Keratinocyte (primary cell): ENCODE measurements around the gene C1orf174. TPM values are rescaled to one million over a fixed set of nuclear protein-coding genes. Genes with fewer than 3 reads are reported as not detected.

Source experiments
- DNase-seq: peaks from one replicate; pipeline ENCODE4 v3.0.0-alpha.2; 2011; ENCODE audit warnings: low read depth, missing footprints, low spot score
- FAIRE-seq: peaks from 2 replicates; lab custom pipeline; 2011; peaks lifted over from hg19 to GRCh38; lab: Jason Lieb, UNC
- H2AFZ ChIP-seq: 2 replicates; pipeline ENCODE4 v1.6.0; 2012; ENCODE audit warnings: low read length, control low read depth, inconsistent platforms; ENCODE audit not compliant: control insufficient read depth
- H3K27ac ChIP-seq: 2 replicates; pipeline ENCODE4 v1.5.1; 2011; ENCODE audit warnings: low read length; ENCODE audit not compliant: control insufficient read depth, insufficient read depth
- H3K27me3 ChIP-seq: 3 replicates; pipeline ENCODE4 v1.6.0; 2011; ENCODE audit warnings: low read length; ENCODE audit not compliant: control insufficient read depth, insufficient read depth; ENCODE audit errors: extremely low read depth
- H3K36me3 ChIP-seq, 2 experiments: 2 replicates in 1 of 2; 3 replicates in 1 of 2; pipeline ENCODE4 v1.5.1; 2011; ENCODE audit warnings: low read length in 2 of 2, mild to moderate bottlenecking in 1 of 2; ENCODE audit not compliant: control insufficient read depth in 2 of 2, insufficient read depth in 2 of 2; ENCODE audit errors: extremely low read depth in 1 of 2
- H3K4me1 ChIP-seq: 3 replicates; pipeline ENCODE4 v1.5.1; 2011; ENCODE audit warnings: low read length; ENCODE audit not compliant: control insufficient read depth, insufficient read depth; ENCODE audit errors: extremely low read depth
- H3K4me2 ChIP-seq: 3 replicates; pipeline ENCODE4 v1.6.0; 2011; ENCODE audit warnings: low read depth, low read length; ENCODE audit not compliant: control insufficient read depth, insufficient read depth; ENCODE audit errors: extremely low read depth
- H3K4me3 ChIP-seq, 3 experiments: fragments of 200-600 bp in 1 of 3; sonication (generic) in 1 of 3; 2 replicates in 2 of 3; 3 replicates in 1 of 3; pipeline ENCODE4 v1.5.1; 2011 to 2016; ENCODE audit warnings: low read length in 3 of 3, mild to moderate bottlenecking in 3 of 3, control low read depth in 2 of 3, inconsistent platforms in 1 of 3, low read depth in 1 of 3, mixed read lengths in 1 of 3, mixed run types in 1 of 3, moderate library complexity in 1 of 3; ENCODE audit not compliant: control insufficient read depth in 2 of 3, insufficient read depth in 2 of 3; ENCODE audit errors: extremely low read depth in 1 of 3
- H3K79me2 ChIP-seq: 2 replicates; pipeline ENCODE4 v1.6.0; 2012; ENCODE audit warnings: low read length; ENCODE audit not compliant: control insufficient read depth, insufficient read depth
- H3K9ac ChIP-seq: 3 replicates; pipeline ENCODE4 v1.6.0; 2011; ENCODE audit warnings: low read length; ENCODE audit not compliant: control insufficient read depth, insufficient read depth; ENCODE audit errors: extremely low read depth
- H3K9me1 ChIP-seq: 3 replicates; pipeline ENCODE4 v1.6.0; 2011; ENCODE audit warnings: low read length; ENCODE audit not compliant: control insufficient read depth, insufficient read depth; ENCODE audit errors: extremely low read depth
- H3K9me3 ChIP-seq: 2 replicates; pipeline ENCODE4 v1.5.1; 2012; ENCODE audit warnings: low read depth, low read length; ENCODE audit not compliant: control insufficient read depth
- H4K20me1 ChIP-seq: 3 replicates; pipeline ENCODE4 v1.6.0; 2011; ENCODE audit warnings: low read length; ENCODE audit not compliant: control insufficient read depth, insufficient read depth; ENCODE audit errors: extremely low read depth
- CTCF ChIP-seq, 3 experiments: IDR thresholded peaks in 1 of 3; conservative IDR thresholded peaks in 1 of 3; optimal IDR thresholded peaks in 1 of 3; 2 replicates in 2 of 3; 3 replicates in 1 of 3; pipeline versions ENCODE3 to v1.5.1; 2011; ENCODE audit warnings: low read length in 3 of 3, mild to moderate bottlenecking in 3 of 3, moderate library complexity in 2 of 3, control low read depth in 1 of 3, inconsistent platforms in 1 of 3; ENCODE audit not compliant: insufficient read depth in 2 of 3; ENCODE audit errors: extremely low read depth in 1 of 3
- EZH2 ChIP-seq: IDR thresholded peaks from one replicate; pipeline ENCODE4 v1.6.1; 2012; ENCODE audit warnings: inconsistent platforms, mild to moderate bottlenecking, low read length, moderate library complexity
- dilution Hi-C: fragments of 300-500 bp; cut with MboI; formaldehyde crosslinking; loops from one replicate; pipeline ENCODE4 v1.7.0; 2020; ENCODE audit warnings: low sequenced_read_pairs; ENCODE audit not compliant: extremely low pct_ligation_motif_present
- polyA plus RNA-seq, 5 experiments: library from polyadenylated mRNA; depleted of rRNA in 3 of 5; stranded (reverse) in 3 of 5; stranded (forward) in 1 of 5; unstranded in 1 of 5; fragments of >200 nt; gene quantifications; 1 replicate in 1 of 5; 2 replicates in 3 of 5; 3 replicates in 1 of 5; pipeline versions ENCODE4 v1.2.1 to v1.2.3, GENCODE V29; 2011 to 2012; ENCODE audit warnings: missing spikeins in 2 of 5, low read depth in 1 of 5, low replicate concordance in 1 of 5

C1orf174 gene
- polyA plus RNA-seq, 1 donor (not counting 4 experiments of a cell fraction or from before 2014, with no cell fraction given) = 26.8 TPM

DNA sequence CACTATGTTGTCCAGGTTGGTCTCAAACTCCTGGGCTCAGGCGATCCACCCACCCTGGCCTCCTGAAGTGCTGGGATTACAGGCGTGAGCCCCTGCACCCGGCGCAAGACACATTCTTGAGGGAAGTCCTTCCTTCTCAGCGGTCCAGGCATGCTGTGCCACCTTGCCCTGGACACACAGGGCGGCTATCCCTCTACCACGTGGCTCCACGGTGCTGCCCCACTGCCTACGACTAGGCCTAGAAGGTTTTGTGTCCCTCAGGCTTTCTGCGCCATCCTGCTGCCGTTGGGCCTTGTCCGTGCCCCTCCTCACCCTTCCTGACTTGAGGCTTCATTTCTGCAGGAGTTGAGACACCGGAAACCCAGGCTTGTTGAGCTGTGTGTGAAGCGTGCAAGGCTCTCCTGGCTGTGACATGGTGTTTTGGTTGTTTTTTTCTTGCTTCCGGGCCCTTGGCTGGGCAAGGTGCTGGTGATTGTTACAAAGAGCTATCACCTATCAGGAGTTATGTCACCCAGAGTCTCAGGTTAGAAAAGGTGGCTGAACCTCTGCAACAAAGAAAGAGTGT lies 13.9 kb downstream of the C1orf174 start:
- no peaks in the 10 kb centered on the region for H3K79me2 ChIP-seq
- H3K27me3 ChIP-seq = no peaks in the 10 kb centered on the region
- H2AFZ ChIP-seq = no peak overlapping the region
- FAIRE-seq (no peak), DNase-seq (no peak)
- no peak overlapping the region for H3K4me2 ChIP-seq
- H3K27ac ChIP-seq = no peak overlapping the region
- H3K9me3 ChIP-seq = no peaks in the 10 kb centered on the region
- no peak overlapping the region for H3K4me3 ChIP-seq
- H3K9ac ChIP-seq = no peak overlapping the region
- H4K20me1 ChIP-seq = no peaks in the 10 kb centered on the region
- no peaks in the 10 kb centered on the region for H3K9me1 ChIP-seq
- TF ChIP-seq EZH2 (no peak), CTCF (optimal IDR thresholded peaks at IDR 0.05 in 1 of 3, IDR thresholded peaks at IDR 0.05 in 1 of 3, conservative IDR thresholded peaks at IDR 0.05 in 1 of 3; ENCODE audit: extremely low read depth in 1 of 3, insufficient read depth in 2 of 3, low read length in 3 of 3) (no peak)
- dilution Hi-C loops = no loop called here
- peaks cover 18% of the 10 kb centered on the region in 2 experiments for H3K36me3 ChIP-seq
- H3K4me1 ChIP-seq = no peaks in the 10 kb centered on the region

- no peak overlapping the region for H3K9ac ChIP-seq
Measured at GRCh38 chr1:3885611-3886010, 14.5 kb downstream of the C1orf174 start.

More at GRCh38 chr1:3885611-3886010, 14.5 kb downstream of the C1orf174 start:
- DNase-seq (no peak), FAIRE-seq (no peak)
- no peaks in the 10 kb centered on the region for H4K20me1 ChIP-seq
- no peaks in the 10 kb centered on the region for H3K4me1 ChIP-seq
- H3K4me3 ChIP-seq = no peak overlapping the region
- H3K27me3 ChIP-seq = no peaks in the 10 kb centered on the region
- TF ChIP-seq EZH2 (no peak), CTCF (optimal IDR thresholded peaks at IDR 0.05 in 1 of 3, IDR thresholded peaks at IDR 0.05 in 1 of 3, conservative IDR thresholded peaks at IDR 0.05 in 1 of 3; ENCODE audit: extremely low read depth in 1 of 3, insufficient read depth in 2 of 3, low read length in 3 of 3) (no peak)
- no peak overlapping the region for H3K4me2 ChIP-seq
- H3K9me3 ChIP-seq = no peaks in the 10 kb centered on the region
- no peaks in the 10 kb centered on the region for H3K9me1 ChIP-seq
- H3K36me3 ChIP-seq = peaks cover 15 to 17% of the 10 kb centered on the region in 2 experiments
- H3K27ac ChIP-seq = no peak overlapping the region
- dilution Hi-C loops = no loop called here
- no peak overlapping the region for H2AFZ ChIP-seq
- H3K79me2 ChIP-seq = no peaks in the 10 kb centered on the region
